CD14-positive monocyte (primary cell): ENCODE measurements around the gene LOXHD1. TPM values are rescaled to one million over a fixed set of nuclear protein-coding genes. Genes with fewer than 3 reads are reported as not detected.

Experiments used
- DNase-seq, 3 donors: peaks; one replicate each; pipeline ENCODE4 v3.0.0-alpha.2; 2011 to 2022
- H2AFZ ChIP-seq: 2 replicates; pipeline ENCODE4 v1.6.0; 2012; ENCODE audit warnings: mild to moderate bottlenecking, low read depth, low read length, inconsistent platforms; ENCODE audit not compliant: insufficient read depth, poor library complexity, severe bottlenecking
- H3K27ac ChIP-seq, 2 donors: 1 replicate in 1 of 2; 2 replicates in 1 of 2; pipeline ENCODE4 v1.5.1; 2012 to 2013; ENCODE audit warnings: low read length in 2 of 2, control low read depth in 1 of 2, inconsistent platforms in 1 of 2, low read depth in 1 of 2, mild to moderate bottlenecking in 1 of 2
- H3K27me3 ChIP-seq, 2 donors: one replicate each; pipeline versions ENCODE4 v1.6.0 to v1.6.1; 2011 to 2013; ENCODE audit warnings: low read length in 2 of 2; ENCODE audit not compliant: control insufficient read depth in 2 of 2, insufficient read depth in 2 of 2
- H3K36me3 ChIP-seq, 2 donors: replicated peaks in 1 of 2; 1 replicate in 1 of 2; 2 replicates in 1 of 2; pipeline versions ENCODE4 v1.5.1 to v1.6.1; 2012 to 2013; ENCODE audit warnings: low read length in 2 of 2, control low read depth in 1 of 2, inconsistent platforms in 1 of 2, mild to moderate bottlenecking in 1 of 2; ENCODE audit not compliant: insufficient read depth in 2 of 2, control insufficient read depth in 1 of 2
- H3K4me1 ChIP-seq, 2 donors: 1 replicate in 1 of 2; 2 replicates in 1 of 2; pipeline versions ENCODE4 v1.5.1 to v1.6.1; 2012 to 2013; ENCODE audit warnings: low read length in 2 of 2, control low read depth in 1 of 2, inconsistent platforms in 1 of 2, mild to moderate bottlenecking in 1 of 2, moderate library complexity in 1 of 2; ENCODE audit not compliant: insufficient read depth in 2 of 2, control insufficient read depth in 1 of 2
- H3K4me2 ChIP-seq: replicated peaks from 2 replicates; pipeline ENCODE3; 2012; ENCODE audit warnings: low read length, moderate library complexity, mild to moderate bottlenecking; ENCODE audit not compliant: poor library complexity, severe bottlenecking; ENCODE audit errors: extremely low read depth
- H3K4me3 ChIP-seq, 3 experiments: fragments of 200-600 bp in 1 of 3; sonication (generic) in 1 of 3; replicated peaks in 1 of 3; 1 replicate in 2 of 3; 2 replicates in 1 of 3; pipeline ENCODE4 v1.5.1; 2011 to 2013; ENCODE audit warnings: low read length in 3 of 3, mild to moderate bottlenecking in 3 of 3, control low read depth in 2 of 3, low read depth in 2 of 3, inconsistent platforms in 1 of 3, moderate library complexity in 1 of 3
- H3K79me2 ChIP-seq: 2 replicates; pipeline ENCODE4 v1.6.0; 2012; ENCODE audit warnings: mild to moderate bottlenecking, control low read depth, inconsistent platforms, low read length, moderate library complexity; ENCODE audit not compliant: insufficient read depth
- H3K9ac ChIP-seq: 2 replicates; pipeline ENCODE4 v1.6.0; 2017; ENCODE audit warnings: low read length, mild to moderate bottlenecking; ENCODE audit not compliant: insufficient read depth, poor library complexity, severe bottlenecking
- H3K9me3 ChIP-seq, 2 donors: replicated peaks in 1 of 2; 1 replicate in 1 of 2; 2 replicates in 1 of 2; pipeline versions ENCODE4 v1.5.1 to v1.6.1; 2012 to 2013; ENCODE audit warnings: low read length in 2 of 2, control low read depth in 1 of 2; ENCODE audit not compliant: control insufficient read depth in 1 of 2, insufficient read depth in 1 of 2
- H4K20me1 ChIP-seq: 2 replicates; pipeline ENCODE4 v1.6.0; 2012; ENCODE audit warnings: mild to moderate bottlenecking, low read length, control low read depth, moderate library complexity; ENCODE audit not compliant: insufficient read depth
- H3K27ac Mint-ChIP-seq, 7 donors: one replicate each; pipeline ENCODE4 v1.8.0; 2020; ENCODE audit warnings: mild to moderate bottlenecking in 7 of 7, mixed read lengths in 7 of 7, moderate library complexity in 6 of 7, inconsistent platforms in 2 of 7
- H3K27me3 Mint-ChIP-seq, 3 donors: one replicate each; pipeline ENCODE4 v1.8.0; 2021 to 2022; ENCODE audit warnings: low read depth in 3 of 3, mild to moderate bottlenecking in 3 of 3, mixed read lengths in 3 of 3, moderate library complexity in 3 of 3, inconsistent platforms in 1 of 3
- H3K36me3 Mint-ChIP-seq, 2 donors: one replicate each; pipeline ENCODE4 v1.8.0; 2020; ENCODE audit warnings: mixed read lengths in 2 of 2, inconsistent platforms in 1 of 2, mild to moderate bottlenecking in 1 of 2
- H3K4me1 Mint-ChIP-seq: one replicate; pipeline ENCODE4 v1.8.0; 2020; ENCODE audit warnings: mild to moderate bottlenecking, mixed read lengths
- H3K4me3 Mint-ChIP-seq, 2 donors: one replicate each; pipeline ENCODE4 v1.8.0; 2020; ENCODE audit warnings: mild to moderate bottlenecking in 2 of 2, mixed read lengths in 2 of 2, moderate library complexity in 1 of 2
- H3K9me3 Mint-ChIP-seq, 7 donors: one replicate each; pipeline ENCODE4 v1.8.0; 2020 to 2022; ENCODE audit warnings: mixed read lengths in 7 of 7, mild to moderate bottlenecking in 6 of 7, moderate library complexity in 6 of 7, inconsistent platforms in 2 of 7
- WGBS: methylation state at CpG from one replicate; pipeline ENCODE4 v1.1.5; 2013; ENCODE audit warnings: missing lambda C conversion rate; ENCODE audit not compliant: insufficient coverage; 5-methylcytosine and 5-hydroxymethylcytosine counted together
- intact Hi-C, 2 donors: fragments of 100-400 bp; cut with micrococcal nuclease; formaldehyde crosslinking; loops; one replicate each; pipeline versions ENCODE4 v1.15.0 to v1.15.1; 2023
- polyA plus RNA-seq, 3 donors: library from polyadenylated mRNA; depleted of rRNA in 1 of 3; unstranded in 2 of 3; stranded (reverse) in 1 of 3; fragments of 300-500 nt in 2 of 3; fragments of >200 nt in 1 of 3; fragmentation: Illumina TruSeq in 2 of 3; gene quantifications; 1 replicate in 2 of 3; 2 replicates in 1 of 3; pipeline ENCODE4 v1.2.3, GENCODE V29; 2012 to 2021
- TF ChIP-seq, protein P1 (sequence below): fragments of 200-600 bp; IDR thresholded peaks from one replicate; pipeline ENCODE4 v1.8.0; 2022; ENCODE audit warnings: antibody characterized with exemption, mild to moderate bottlenecking

The LOXHD1 gene
- polyA plus RNA-seq, 3 donors = 0.33 to 10.9 (median 0.61) TPM

DNA sequence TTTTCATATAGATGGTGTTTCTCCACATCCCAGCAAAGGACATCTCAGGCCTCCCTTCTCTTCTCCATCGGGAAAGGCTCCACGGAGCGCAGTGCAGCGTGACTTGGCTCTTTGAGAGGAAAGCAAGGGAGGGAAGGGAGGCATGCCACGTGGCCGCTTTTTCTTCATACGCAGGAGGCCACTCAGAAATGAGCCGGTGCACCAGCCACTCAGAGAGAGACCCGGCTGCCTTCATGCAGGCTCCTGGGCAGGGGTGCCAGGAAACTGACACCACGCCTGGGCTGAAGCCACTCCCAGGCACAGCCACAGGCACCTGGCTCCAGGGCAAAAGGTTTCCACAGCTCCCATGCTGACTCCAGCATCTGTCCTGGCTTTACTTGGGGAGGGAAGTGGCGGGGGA lies 11.1 kb upstream of the LOXHD1 start:
- Histone ChIP-seq H3K4me2 (no peak overlapping the region), H3K27me3 (no peaks in the 10 kb centered on the region), H3K9me3 (no peaks in the 10 kb centered on the region), H4K20me1 (no peaks in the 10 kb centered on the region), H3K9ac (no peak overlapping the region), H3K36me3 (no peaks in the 10 kb centered on the region), H3K79me2 (no peaks in the 10 kb centered on the region), H2AFZ (no peak overlapping the region), H3K4me1 (no peaks in the 10 kb centered on the region), H3K27ac (no peak overlapping the region), H3K4me3 (no peak overlapping the region)
- TF ChIP-seq, protein P1, sequence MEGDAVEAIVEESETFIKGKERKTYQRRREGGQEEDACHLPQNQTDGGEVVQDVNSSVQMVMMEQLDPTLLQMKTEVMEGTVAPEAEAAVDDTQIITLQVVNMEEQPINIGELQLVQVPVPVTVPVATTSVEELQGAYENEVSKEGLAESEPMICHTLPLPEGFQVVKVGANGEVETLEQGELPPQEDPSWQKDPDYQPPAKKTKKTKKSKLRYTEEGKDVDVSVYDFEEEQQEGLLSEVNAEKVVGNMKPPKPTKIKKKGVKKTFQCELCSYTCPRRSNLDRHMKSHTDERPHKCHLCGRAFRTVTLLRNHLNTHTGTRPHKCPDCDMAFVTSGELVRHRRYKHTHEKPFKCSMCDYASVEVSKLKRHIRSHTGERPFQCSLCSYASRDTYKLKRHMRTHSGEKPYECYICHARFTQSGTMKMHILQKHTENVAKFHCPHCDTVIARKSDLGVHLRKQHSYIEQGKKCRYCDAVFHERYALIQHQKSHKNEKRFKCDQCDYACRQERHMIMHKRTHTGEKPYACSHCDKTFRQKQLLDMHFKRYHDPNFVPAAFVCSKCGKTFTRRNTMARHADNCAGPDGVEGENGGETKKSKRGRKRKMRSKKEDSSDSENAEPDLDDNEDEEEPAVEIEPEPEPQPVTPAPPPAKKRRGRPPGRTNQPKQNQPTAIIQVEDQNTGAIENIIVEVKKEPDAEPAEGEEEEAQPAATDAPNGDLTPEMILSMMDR = no peak
- WGBS = 81% methylated on average over 6 of the region's 11 CpGs
- intact Hi-C loops = no loop called here
- DNase-seq = no peak
- Mint-ChIP-seq H3K36me3 (no peaks in the 10 kb centered on the region), H3K27me3 (peaks cover 3 to 28% (median 9%) of the 10 kb centered on the region in 3 donors), H3K4me3 (no peak overlapping the region), H3K27ac (no peak overlapping the region), H3K9me3 (peaks cover 0 to under 1% (median 0%) of the 10 kb centered on the region in 7 donors), H3K4me1 (no peaks in the 10 kb centered on the region)

- Mint-ChIP-seq H3K9me3 (peaks cover 0 to 3% (median 0%) of the 10 kb centered on the region in 7 donors), H3K27me3 (peaks cover 7 to 9% (median 8%) of the 10 kb centered on the region in 3 donors), H3K4me3 (no peak overlapping the region), H3K36me3 (no peaks in the 10 kb centered on the region), H3K4me1 (no peaks in the 10 kb centered on the region), H3K27ac (no peak overlapping the region)
- no peak overlapping the region for H3K4me3 ChIP-seq
- no peaks in the 10 kb centered on the region for H3K4me1 ChIP-seq
- intact Hi-C loops = no loop called here
- H3K9ac ChIP-seq = no peak overlapping the region
- H3K9me3 ChIP-seq = no peaks in the 10 kb centered on the region
- no peak for DNase-seq
- no peaks in the 10 kb centered on the region for H3K36me3 ChIP-seq
- no peaks in the 10 kb centered on the region for H3K27me3 ChIP-seq
- TF ChIP-seq, protein P1 = no peak
- no peak overlapping the region for H3K27ac ChIP-seq
- no peak overlapping the region for H3K4me2 ChIP-seq
- H2AFZ ChIP-seq = no peak overlapping the region
- no peaks in the 10 kb centered on the region for H4K20me1 ChIP-seq
- 100% methylated on average over 1 of the region's 1 CpG for WGBS
- H3K79me2 ChIP-seq = no peaks in the 10 kb centered on the region
These were observed 6.5 kb upstream of the LOXHD1 start for GRCh38 chr18:46663539-46663938.
